GM18508 (cell line): Measurements from ENCODE around the gene KANSL3.
"Not testable (repeated sequence)": the region's sequence is repeated elsewhere in the genome, so short reads cannot be mapped to it uniquely, and the experiment has no call there.

Source experiments
- ATAC-seq: cut with Tn5 transposase; IDR thresholded peaks from one replicate; pipeline ENCODE4 v1.9.1; 2021; ENCODE audit warnings: moderate number of reproducible peaks; ENCODE audit not compliant: insufficient read depth, unreplicated experiment

Gene KANSL3

DNA sequence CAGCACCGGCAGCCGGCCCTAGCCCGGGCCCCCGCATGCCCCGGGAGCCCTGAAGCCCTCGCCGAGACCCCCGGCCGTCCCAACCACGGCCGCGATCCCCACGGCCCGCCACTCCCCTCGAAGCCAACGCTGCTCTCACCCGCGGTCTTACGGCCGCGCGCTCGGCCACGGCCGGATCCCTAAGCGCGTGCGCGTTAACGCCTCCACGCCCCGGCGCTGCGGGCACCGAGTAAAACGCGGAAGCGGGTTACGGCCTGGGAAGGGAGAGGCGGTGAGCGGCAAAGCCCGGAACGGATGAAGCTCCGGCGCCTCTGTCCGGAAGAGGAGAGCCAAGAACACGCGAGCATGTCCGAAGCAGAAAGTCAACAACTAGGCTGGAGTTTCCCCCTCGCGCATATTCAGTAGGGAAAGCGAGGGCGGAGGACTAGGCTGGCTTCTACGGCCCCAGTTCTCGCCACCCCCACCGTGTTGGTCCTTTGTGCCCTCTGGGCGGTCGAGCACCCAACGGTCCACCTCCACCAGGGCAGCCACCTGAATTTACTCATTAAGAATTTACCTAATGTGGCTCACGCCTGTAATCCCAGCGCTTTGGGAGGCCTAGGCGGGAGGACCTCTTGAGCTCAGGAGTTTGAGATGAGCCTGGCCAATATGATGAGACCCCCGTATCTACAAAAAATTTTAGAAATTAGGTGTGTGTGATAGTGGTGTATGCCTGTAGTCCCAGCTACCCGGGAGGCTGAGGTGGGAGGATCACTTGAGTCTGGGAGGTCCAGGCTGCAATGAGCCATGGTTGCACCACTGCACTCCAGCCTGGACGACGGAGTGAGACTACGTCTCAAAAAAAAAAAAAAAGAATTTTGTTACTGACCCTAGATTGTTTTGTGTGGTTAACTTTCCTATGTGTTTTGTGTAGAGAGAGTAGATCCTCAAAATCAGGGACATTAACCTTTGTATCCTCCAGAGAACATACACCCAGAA is at the start of gene KANSL3:
Gene KANSL3 (minus strand): TSS at position 169 of the 978 bp plus-strand sequence. CDS start 1,177 bp downstream, outside the sequence.
- ATAC-seq = peak; percentile 54

DNA sequence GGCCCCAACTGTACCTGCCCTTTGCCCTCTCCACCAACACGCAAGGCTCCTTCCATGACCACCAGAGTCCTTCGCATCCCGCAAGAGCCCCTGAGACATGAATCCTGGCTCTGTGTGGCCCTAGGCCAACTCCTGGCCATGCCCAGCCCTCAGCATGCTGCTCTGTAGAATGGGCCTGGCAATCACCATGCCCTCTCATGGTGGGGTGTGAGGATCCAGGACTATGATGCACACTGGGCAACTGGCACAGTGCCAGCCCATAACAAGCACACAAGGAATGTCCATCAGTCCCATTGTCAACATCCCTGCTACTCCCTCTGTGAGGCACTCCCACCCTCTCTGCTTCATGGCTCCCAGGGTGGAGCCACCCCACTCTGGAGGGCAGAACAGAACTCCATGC is 49.2 kb upstream of the KANSL3 start:
- ATAC-seq = no peak

DNA sequence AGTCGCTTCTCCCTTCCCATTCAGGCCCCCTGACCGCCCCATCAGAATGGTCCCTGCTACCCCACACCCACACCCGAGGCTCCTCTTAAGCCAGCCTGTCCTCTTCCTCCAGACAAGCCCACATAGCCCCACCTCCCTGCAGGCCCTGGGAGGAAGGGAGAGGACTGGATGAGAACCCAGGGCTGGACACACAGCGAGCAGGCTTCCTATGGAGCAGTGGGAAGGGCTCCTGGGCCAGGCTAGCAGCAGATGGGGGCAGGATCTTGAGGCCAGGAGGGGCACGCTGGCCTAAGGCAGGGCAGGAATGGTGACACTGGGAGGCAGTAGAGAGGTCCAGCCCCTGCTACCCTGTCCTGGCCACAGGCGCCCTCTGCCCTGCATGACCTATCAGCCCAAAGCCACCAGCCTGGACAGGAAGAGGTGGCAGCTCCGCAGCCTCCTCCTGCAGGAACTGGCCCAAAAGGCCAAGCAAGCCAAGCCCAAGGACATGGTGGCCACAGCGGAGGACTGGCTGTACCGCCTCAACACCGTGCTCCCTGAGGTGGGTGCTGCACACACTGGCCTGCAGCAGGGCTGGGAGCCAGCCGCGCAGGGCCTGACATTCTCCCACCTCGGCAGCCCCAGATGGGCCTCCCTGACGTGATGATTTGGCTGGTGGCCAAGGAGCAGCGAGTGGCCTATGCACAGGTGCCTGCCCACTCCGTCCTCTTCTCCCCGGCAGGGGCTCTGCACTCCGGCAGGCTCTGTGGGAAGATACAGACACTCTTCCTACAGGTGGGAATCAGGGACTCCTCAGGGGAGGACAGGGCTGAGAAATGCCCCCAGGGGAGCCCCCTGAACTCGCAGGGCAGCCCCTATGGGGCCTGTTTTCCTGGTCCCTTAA is 47.7 kb upstream of the KANSL3 start:
- no peak for ATAC-seq

DNA sequence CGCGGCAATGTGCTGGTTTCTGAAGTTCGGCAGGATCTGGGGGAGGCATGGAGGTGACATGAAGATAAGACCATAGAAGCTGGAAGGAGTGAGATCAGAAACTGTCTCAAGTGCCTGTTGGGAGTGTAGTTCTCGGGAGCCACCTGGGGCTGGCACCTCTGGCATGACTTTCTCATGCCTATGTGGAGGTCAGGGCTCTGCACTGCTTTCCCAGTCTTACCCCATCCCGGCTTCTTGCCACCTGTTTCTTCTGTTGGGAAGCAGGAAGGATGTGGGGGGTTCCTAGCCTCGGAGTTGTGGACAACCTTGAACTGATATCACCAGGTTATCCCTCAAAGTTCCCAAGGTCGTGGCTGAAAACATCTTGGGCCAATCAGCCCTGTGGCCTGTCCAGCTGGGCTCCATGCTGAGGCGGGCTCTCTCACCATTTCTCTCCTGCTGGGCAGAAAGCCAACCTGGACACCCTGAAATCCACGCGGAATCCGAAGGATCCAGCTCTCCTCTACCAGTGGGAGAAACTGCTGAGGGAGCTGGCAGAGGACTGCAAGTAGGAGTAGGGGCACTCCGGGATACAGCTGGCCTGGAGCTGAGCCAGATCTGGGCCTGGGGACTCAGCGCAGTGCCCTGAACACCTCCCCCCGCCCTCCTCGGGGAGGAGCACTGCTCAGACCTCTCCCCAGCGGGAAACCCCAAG is 46.9 kb upstream of the KANSL3 start:
- no peak for ATAC-seq

DNA sequence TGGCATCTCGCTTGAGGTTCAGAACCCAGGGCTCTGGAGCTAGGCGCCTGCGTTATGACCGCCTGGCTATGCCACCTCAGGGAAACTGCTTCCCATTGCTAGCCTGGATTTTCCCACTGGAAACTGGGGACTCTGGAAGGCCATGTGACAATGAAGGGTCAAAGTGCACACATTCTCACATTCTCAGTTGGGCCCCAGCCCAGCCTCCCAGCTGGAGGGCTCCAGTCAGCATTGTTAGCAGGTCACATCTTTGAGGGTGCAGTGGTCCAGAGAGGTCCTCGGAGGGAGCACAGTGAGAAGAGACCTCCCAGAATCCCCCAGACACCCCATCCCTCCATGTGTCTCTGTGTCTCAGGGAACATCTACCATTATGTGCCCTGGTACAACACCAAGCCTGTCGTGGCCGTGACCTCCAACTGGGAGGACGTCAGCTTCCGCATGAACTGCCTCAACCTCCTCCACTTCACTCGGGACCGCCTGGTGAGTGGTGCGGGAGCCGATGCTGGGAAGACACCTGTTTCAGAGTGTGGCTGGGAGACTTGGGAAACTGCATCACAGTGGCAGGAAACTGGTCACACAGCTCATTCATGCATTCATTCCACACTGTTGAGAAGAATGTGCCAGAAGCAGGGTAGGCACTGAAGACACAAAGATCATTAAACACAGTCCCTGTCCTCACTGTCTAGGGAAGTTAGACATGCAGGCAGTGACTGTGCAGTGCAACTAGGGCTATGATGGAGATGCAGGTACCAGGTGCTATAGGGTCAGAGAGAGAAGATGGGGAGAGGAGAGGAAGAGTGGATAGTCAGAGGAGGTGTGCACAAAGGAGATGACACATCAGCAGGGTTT is 46.1 kb upstream of the KANSL3 start:
- no peak for ATAC-seq

DNA sequence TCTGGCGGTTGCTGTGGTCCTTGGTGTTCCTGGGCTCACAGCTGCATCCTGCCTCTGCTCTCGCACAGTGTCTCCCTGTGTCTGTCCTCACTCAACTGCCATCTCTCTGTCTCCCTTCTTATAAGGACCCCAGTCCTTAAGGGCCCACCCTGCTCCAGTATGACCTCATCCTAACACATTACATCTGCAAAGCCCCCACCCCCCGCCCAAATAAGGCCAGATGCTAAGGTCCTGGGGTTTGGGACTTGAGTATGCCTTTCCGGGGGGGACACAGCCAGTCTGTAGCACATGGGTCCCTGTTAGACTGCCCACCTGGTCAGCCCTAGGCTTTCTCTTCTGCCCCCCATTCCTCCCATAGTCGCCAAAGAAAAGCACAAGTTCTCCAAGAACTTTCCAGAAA is 45.2 kb upstream of the KANSL3 start:
- ATAC-seq = no peak

DNA sequence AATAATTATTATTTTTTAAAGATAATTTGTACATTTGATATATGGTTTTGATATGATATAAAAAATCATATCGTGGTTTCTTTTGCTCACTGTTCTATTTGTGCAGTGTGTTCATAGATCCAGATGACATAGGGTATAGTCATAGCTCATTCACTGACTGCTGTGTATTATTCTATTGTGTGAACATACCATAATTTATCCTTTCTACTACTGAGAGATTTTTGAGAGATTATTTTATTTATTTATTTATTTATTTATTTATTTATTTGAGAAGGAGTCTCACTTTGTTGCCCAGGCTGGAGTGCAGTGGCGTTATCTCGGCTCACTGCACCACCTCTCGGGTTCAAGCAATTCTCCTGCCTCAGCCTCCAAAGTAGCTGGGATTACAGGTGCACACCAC is 43.4 kb upstream of the KANSL3 start:
- no peak for ATAC-seq

DNA sequence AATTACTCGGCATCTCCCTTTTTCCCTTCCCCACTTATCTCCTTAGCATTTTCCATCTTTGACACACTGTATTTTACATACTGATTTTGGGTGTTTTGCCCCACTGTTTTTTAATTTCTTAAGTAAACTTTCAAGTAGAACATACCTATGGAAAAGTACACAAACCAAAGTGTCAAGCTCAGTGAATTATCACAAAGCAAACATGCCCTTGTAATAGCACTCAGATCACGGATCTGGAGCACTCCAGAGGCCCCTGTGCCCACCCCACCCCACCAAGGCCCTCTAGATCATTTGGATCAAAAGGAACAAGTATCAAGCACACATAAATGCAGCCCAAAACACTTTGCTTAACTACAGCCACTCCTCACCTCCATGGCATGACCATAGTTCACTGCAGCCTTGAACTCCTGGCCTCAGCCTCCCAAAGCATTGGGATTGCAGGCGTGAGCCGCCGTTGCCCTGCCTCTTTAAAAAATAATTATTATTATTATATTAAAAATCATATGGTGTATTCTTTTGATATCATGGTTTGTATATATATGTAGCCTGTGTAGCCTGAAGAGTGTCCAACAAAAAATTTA is 42.5 kb upstream of the KANSL3 start:
- no peak for ATAC-seq

DNA sequence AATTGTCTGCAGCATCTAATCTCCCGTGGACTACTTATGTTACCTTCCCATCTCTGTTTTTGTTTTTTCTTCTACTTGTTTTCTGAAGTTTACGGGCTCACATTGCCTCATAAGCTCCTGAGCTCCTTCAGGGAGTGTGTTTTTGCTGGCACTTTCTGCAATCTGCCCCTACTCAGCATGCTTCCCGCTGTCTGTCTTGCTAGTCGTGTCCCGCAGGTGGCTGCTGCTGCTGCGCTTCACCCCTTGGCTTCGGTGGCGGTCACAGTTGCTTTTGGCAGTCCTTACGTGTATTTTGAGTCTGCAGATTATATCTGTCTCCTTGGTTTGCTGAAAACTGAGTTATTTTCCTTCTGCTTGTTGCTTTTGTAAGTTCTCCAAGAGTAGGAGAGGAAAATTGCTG is 41.7 kb upstream of the KANSL3 start:
- ATAC-seq = no peak

DNA sequence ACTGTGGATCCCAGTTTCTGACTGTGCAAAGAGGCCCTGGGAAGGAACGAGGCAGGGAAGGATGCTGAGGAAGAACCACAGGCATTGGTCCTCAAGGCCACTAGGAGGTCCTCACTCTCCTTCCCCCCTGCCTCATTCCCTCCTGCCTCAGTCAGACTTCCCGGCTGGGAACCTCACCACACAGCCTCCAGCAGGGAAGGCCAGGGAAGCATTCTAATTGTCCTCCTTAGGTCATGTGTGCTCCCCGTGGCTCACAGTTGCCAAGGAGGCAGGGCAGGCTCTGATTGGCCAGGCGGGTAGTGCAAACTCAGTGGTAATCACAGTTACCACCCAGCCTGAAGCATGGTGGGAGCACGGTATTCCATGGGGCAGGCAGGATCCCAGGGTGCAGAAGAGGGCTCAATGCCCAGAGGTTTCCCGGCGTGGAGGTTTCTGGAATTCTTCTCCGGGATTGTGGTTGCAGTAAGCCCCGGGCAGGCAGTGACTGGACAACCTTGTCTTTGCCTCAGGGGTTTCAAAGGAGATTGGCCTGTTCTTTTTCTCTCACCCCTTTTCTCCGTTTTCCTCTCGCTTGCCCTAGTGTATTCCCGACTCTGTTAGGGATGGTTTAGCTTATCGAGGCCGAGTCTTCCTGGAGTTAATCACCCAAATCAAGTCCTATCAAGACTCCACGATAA is 31.6 kb upstream of the KANSL3 start:
- no peak for ATAC-seq

DNA sequence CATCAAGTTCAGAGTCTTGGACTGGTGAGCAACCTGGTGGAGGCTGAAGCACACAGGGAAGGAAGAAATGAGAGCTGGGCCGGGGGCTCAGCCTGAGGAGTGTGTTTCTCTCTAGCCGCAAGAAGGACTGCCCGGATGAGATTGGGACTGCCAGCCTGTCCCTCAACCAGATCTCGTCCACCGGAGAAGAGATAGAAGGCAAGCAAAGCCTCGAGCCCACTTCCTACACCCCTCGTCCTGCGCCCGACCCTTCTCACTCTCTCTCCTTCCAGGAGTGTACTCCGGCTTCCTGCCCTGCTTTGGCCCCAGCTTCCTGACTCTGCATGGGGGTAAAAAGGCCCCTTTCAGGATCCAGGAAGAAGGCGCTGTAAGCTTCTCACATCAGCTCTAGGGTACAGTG is 30.7 kb upstream of the KANSL3 start:
- no peak for ATAC-seq

DNA sequence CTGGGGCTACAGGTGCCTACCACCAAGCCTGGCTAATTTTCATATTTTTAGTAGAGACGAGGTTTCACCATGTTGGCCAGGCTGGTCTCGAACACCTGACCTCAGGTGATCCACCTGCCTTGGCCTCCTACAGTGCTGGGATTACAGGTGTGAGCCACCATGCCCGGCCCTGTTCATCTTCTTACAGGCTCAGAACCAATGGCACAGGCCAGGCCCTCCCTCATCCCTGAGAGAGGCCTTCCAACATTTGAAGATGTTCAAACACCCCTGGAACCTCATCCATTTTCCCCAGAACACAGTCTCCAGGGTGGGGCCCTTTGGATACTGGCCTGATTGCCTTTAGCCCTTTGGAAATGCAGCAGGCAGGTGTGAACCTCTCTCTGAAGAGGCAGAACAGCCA is 27.6 kb upstream of the KANSL3 start:
- not testable (repeated sequence) for ATAC-seq

DNA sequence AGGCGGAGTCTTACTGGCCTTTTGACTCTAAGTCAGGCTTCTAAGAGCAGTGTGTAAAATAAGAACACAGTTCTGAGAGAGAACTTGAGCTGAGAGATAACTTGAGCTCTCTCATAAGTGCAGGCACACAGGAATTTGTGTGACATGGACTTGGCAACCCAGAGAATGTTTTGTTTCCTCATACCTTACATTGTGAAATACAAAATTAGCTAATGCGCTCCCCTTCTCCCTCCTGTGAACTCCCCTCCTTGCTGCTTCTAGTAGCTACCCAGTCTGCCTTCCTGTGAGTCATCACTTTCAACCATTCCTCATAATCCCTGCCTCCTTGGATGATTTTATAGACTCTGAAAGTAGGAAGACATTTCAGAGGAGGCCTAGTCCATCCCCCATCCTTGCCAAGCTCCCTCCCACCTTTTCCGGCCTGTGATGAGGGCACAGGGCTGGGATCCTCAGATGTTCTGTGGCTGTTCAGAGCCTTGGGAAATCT is 27.0 kb upstream of the KANSL3 start:
- no peak for ATAC-seq

DNA sequence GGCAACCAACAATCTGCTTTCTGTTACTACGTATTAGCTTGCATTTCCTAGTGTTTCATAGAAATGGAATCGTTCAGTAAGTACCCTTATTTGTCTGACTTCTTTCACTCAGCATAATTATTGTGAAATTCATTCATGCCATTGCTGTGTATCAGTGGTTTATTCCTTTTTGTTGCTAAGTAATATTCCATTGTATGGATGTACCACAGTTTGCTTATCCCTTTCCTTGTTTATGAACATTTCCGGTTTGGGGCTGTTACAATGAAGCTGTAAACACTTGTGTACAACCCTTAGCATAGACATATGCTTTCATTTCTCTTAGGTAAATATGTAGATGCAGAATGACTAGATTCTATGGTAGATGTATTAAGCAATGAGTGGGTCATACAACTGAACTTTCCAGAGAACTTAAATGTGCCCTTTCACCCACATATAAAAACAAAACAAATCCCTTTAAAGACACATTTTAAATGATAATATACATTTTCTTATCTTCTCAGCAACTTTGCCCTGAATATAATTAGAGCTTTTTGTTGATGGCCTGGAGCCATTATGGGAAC is 26.3 kb upstream of the KANSL3 start:
- ATAC-seq = no peak

DNA sequence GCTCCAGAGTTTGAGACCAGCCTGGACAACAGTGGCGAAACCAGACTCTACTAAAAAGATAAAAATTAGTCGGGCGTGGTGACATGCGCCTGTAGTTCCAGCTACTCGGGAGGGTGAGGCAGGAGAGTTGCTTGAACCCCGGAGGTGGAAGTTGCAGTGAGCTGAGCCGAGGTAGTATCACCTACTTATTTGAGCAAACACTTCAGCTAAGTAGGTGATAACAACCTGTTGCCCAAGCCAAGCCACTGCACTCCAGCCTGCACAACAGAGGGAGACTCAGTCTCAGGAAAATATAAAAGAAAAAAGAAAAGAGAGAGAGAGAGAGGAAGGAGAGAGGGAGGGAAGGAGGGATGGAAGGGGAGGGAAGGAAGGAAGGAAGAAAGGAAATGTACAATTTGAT is 25.7 kb upstream of the KANSL3 start:
- ATAC-seq = no peak

DNA sequence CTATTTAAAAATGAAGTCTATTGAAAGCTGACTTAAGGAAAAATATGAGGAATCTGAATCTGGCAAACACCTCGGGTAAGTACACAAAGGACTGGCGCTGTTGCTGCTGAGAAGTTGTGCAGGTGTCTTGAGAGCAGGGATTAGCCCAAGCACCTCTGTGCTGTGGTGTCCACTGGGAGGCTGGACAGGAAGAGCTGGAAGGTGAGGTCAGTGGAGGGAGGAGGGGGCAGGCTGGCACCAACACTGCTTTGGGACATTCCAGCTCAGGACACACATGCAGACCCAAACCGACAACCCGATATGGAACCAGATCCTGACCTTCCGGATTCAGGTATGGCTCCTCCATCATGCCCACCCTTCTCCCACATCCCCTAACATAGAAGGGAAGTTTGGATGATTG is 25.1 kb upstream of the KANSL3 start:
- no peak for ATAC-seq

DNA sequence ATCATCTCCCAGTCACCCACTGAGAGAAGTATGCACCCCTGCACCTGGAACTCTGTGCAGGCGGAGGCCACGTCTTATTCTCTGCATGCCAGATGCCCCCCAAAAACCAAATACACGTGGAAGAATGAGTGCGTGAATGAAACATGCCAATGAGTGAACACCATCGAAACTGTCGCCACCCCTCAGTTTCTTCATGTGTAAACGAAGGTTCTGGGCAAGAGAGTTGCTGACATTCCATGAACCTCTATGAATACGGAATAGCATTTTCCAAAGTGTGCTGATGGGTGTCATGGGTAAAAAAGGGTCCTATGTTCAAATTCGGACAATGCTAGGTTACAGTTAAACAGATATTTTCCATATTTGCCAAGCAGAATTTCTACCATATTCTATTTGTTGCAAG is 24.2 kb upstream of the KANSL3 start:
- ATAC-seq = no peak

DNA sequence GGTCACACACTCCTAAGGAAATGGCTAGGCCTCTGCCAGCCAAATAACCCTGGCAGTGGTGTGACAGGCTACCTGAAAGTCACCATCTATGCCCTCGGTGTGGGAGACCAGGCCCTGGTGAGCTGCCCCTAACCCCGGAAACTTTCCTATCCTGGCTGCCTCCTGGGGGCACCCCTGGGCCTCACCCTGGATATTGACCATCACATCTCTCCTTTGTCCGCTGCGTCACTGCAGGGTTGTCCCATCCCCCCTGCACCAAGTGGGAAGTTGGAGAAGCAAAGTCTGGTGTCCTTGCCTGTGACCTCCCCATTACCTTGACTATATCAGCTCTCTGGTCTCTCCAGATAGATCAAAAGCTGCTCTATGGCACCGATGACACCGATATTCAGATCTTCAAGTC is 23.2 kb upstream of the KANSL3 start:
- ATAC-seq = no peak
